GM23338 (cell line): ENCODE data around the gene TGFB3. TPM values are rescaled to one million over a fixed set of nuclear protein-coding genes. Genes with fewer than 3 reads are reported as not detected.

Experiments used
- ATAC-seq: fragments of 200-7000 bp; cut with Tn5 transposase; 3 replicates; pipeline ENCODE4 v1.9.1; 2020
- DNase-seq: peaks from one replicate; pipeline ENCODE4 v3.0.0-alpha.2; 2015; ENCODE audit warnings: low spot score
- H2AFZ ChIP-seq: fragments of 200-600 bp; sonication (generic); 2 replicates; pipeline ENCODE4 v1.8.0; 2016; ENCODE audit warnings: antibody characterized with exemption, mild to moderate bottlenecking, moderate library complexity
- H3F3A ChIP-seq: fragments of 200-600 bp; sonication (generic); replicated peaks from 2 replicates; pipeline ENCODE4 v1.8.0; 2017; ENCODE audit warnings: antibody characterized with exemption, mixed run types, low read depth
- H3K27ac ChIP-seq: fragments of 200-600 bp; sonication (generic); 2 replicates; pipeline ENCODE4 v1.6.1; 2016; ENCODE audit warnings: low read depth
- H3K27me3 ChIP-seq: fragments of 200-600 bp; sonication (generic); 2 replicates; pipeline ENCODE4 v1.8.0; 2016; ENCODE audit warnings: mild to moderate bottlenecking, mixed run types, moderate library complexity; ENCODE audit not compliant: insufficient read depth
- H3K36me3 ChIP-seq: fragments of 200-600 bp; sonication (generic); 2 replicates; pipeline ENCODE4 v1.8.0; 2016; ENCODE audit warnings: mild to moderate bottlenecking; ENCODE audit not compliant: insufficient read depth
- H3K4me1 ChIP-seq: fragments of 200-600 bp; sonication (generic); 2 replicates; pipeline ENCODE4 v1.8.0; 2016; ENCODE audit warnings: mild to moderate bottlenecking, moderate library complexity; ENCODE audit not compliant: insufficient read depth
- H3K4me2 ChIP-seq: fragments of 200-600 bp; sonication (generic); 2 replicates; pipeline ENCODE4 v1.7.1; 2017; ENCODE audit warnings: mixed run types
- H3K4me3 ChIP-seq: fragments of 200-600 bp; sonication (generic); 2 replicates; pipeline ENCODE4 v1.6.1; 2016; ENCODE audit warnings: mixed run types
- H3K79me2 ChIP-seq: fragments of 200-600 bp; sonication (generic); replicated peaks from 2 replicates; pipeline ENCODE4 v1.8.0; 2017; ENCODE audit warnings: mild to moderate bottlenecking; ENCODE audit not compliant: insufficient read depth
- H3K9me2 ChIP-seq: fragments of 200-600 bp; sonication (generic); 2 replicates; pipeline ENCODE4 v1.8.0; 2017; ENCODE audit not compliant: insufficient read depth
- H4K20me1 ChIP-seq: fragments of 200-600 bp; sonication (generic); replicated peaks from 2 replicates; pipeline ENCODE4 v1.8.0; 2017; ENCODE audit warnings: mild to moderate bottlenecking; ENCODE audit not compliant: insufficient read depth
- H3K27ac Mint-ChIP-seq: 2 replicates; pipeline ENCODE4 v1.8.0; 2020; ENCODE audit warnings: inconsistent platforms, mild to moderate bottlenecking, moderate library complexity, mixed read lengths
- H3K27me3 Mint-ChIP-seq: 3 replicates; pipeline ENCODE4 v1.8.0; 2022; ENCODE audit warnings: low read depth, mild to moderate bottlenecking, moderate library complexity, mixed read lengths, inconsistent platforms; ENCODE audit not compliant: insufficient read depth, poor library complexity
- H3K36me3 Mint-ChIP-seq: 3 replicates; pipeline ENCODE4 v1.8.0; 2021; ENCODE audit warnings: low read depth, mild to moderate bottlenecking, inconsistent platforms, moderate library complexity, mixed read lengths
- H3K4me1 Mint-ChIP-seq: 3 replicates; pipeline ENCODE4 v1.8.0; 2020; ENCODE audit warnings: mild to moderate bottlenecking, inconsistent platforms, mixed read lengths
- H3K4me3 Mint-ChIP-seq: 3 replicates; pipeline ENCODE4 v1.8.0; 2021; ENCODE audit warnings: moderate library complexity, mild to moderate bottlenecking, inconsistent platforms, mixed read lengths
- H3K9me3 Mint-ChIP-seq: 3 replicates; pipeline ENCODE4 v1.8.0; 2020; ENCODE audit warnings: moderate library complexity, mild to moderate bottlenecking, inconsistent platforms, mixed read lengths
- CREB1 ChIP-seq: fragments of 250-450 bp; sonication (Bioruptor Pico); IDR thresholded peaks from 2 replicates; pipeline ENCODE4 v1.5.0; 2020; ENCODE audit warnings: low read depth, mild to moderate bottlenecking, moderate library complexity
- CTCF ChIP-seq, 2 experiments: fragments of 200-600 bp in 1 of 2; sonication (generic) in 1 of 2; conservative IDR thresholded peaks; 2 replicates each; pipeline versions ENCODE4 v1.5.1 to v1.6.1; 2016 to 2017; ENCODE audit warnings: antibody characterized with exemption in 2 of 2, low read depth in 2 of 2, mild to moderate bottlenecking in 2 of 2, moderate library complexity in 1 of 2
- ETS1 ChIP-seq: IDR thresholded peaks from 2 replicates; pipeline ENCODE4 v1.6.1; 2016; ENCODE audit warnings: antibody characterized with exemption
- EZH2 ChIP-seq: fragments of 200-600 bp; sonication (generic); IDR thresholded peaks from one replicate; pipeline ENCODE4 v1.8.0; 2017; ENCODE audit warnings: antibody characterized with exemption, mild to moderate bottlenecking, low read depth; ENCODE audit not compliant: unreplicated experiment
- EZH2phosphoT487 ChIP-seq: fragments of 200-600 bp; sonication (generic); IDR thresholded peaks from one replicate; pipeline ENCODE4 v1.8.1; 2018; ENCODE audit warnings: antibody characterized with exemption; ENCODE audit not compliant: unreplicated experiment
- JUNB ChIP-seq: IDR thresholded peaks from one replicate; pipeline ENCODE4 v1.6.1; 2016; ENCODE audit warnings: antibody characterized with exemption; ENCODE audit not compliant: unreplicated experiment
- NANOG ChIP-seq: IDR thresholded peaks from 2 replicates; pipeline ENCODE4 v1.6.1; 2016; ENCODE audit warnings: antibody characterized with exemption, borderline replicate concordance
- POLR2AphosphoS5 ChIP-seq: IDR thresholded peaks from 2 replicates; pipeline ENCODE4 v1.6.1; 2016; ENCODE audit warnings: antibody characterized with exemption, low read depth
- ZNF331 ChIP-seq: fragments of 250-450 bp; sonication (Bioruptor Pico); IDR thresholded peaks from 2 replicates; pipeline ENCODE4 v1.5.0; 2020; ENCODE audit warnings: low read depth, mild to moderate bottlenecking, moderate library complexity
- polyA plus RNA-seq: library from polyadenylated mRNA; unstranded; fragments of >200 nt; fragmentation: Nextera tagmentation; extraction: Ambion mirVana; gene quantifications from 2 replicates; pipeline ENCODE4 v1.2.1, GENCODE V29; 2016
- total RNA-seq: library from RNA; depleted of rRNA; stranded (reverse); fragments of >200 nt; shearing (Covaris generic); gene quantifications from 2 replicates; pipeline ENCODE4 v1.2.3, GENCODE V29; 2014
- TF ChIP-seq, protein P1 (sequence below): IDR thresholded peaks from one replicate; pipeline ENCODE4 v1.6.1; 2018; ENCODE audit warnings: antibody characterized with exemption; ENCODE audit not compliant: unreplicated experiment

TGFB3 gene
- total and polyA plus RNA-seq, 2 experiments from 2014 or later: 0.17 to 0.87 TPM

DNA sequence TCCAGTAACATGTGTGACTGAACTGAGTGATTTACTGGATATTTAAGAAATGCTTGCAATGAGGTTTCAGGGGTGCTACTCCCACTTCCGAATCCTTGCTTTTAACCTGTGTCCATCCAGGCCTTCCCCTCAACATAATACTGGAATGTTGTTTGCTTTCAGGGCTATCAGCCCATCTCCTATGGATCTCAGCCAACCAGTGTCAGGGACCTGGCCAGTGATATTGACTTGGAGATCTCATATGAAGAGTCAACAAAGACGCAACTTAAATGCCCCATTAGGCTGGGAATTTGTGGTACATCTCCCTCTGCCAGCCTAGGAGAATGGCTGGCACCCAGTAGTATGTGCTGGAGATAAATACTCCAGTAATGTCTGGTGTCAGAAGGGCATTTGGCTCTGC is 2.9 kb upstream of the TGFB3 start:
- Mint-ChIP-seq H3K9me3 (no peaks in the 10 kb centered on the region; the same call in 2 of the 3 replicates), H3K4me3 (peak overlapping the region; percentile 95; the same call in 2 of the 3 replicates), H3K27ac (no peak overlapping the region), H3K4me1 (peaks cover 21% of the 10 kb centered on the region), H3K36me3 (no peaks in the 10 kb centered on the region), H3K27me3 (peaks cover 22% of the 10 kb centered on the region)
- DNase-seq: no peak
- peaks cover 38% of the 10 kb centered on the region for H3K27me3 ChIP-seq
- peaks cover 14% of the 10 kb centered on the region for H3K4me1 ChIP-seq
- peaks cover 11% of the 10 kb centered on the region; the same call in 1 of the 2 replicates for H3K79me2 ChIP-seq
- no peak overlapping the region for H3K4me3 ChIP-seq
- no peak overlapping the region for H3K4me2 ChIP-seq
- TF ChIP-seq NANOG (no peak), EZH2phosphoT487 (no peak)
- H4K20me1 ChIP-seq: no peaks in the 10 kb centered on the region; the same call in none of the 2 replicates
- H3K36me3 ChIP-seq: no peaks in the 10 kb centered on the region
- 0 out of 2 replicates have a peak, but pooled peaks cover 2% of the 10 kb centered on the region for H3F3A ChIP-seq
- no peaks in the 10 kb centered on the region for H3K9me2 ChIP-seq
- no peak for ATAC-seq
- H2AFZ ChIP-seq: no peak overlapping the region
- no peak overlapping the region for H3K27ac ChIP-seq

- Histone ChIP-seq H3K79me2 (peaks cover 11% of the 10 kb centered on the region; the same call in 1 of the 2 replicates), H3K4me1 (peaks cover 15% of the 10 kb centered on the region), H3K9me2 (no peaks in the 10 kb centered on the region), H3K36me3 (no peaks in the 10 kb centered on the region), H3K27ac (no peak overlapping the region), H3K27me3 (peaks cover 38% of the 10 kb centered on the region), H2AFZ (peak overlapping the region; percentile 97), H3F3A (0 out of 2 replicates have a peak, but pooled peaks cover 2% of the 10 kb centered on the region), H3K4me3 (peak overlapping the region; percentile 97), H4K20me1 (no peaks in the 10 kb centered on the region; the same call in none of the 2 replicates), H3K4me2 (peak overlapping the region; percentile 82)
- Mint-ChIP-seq H3K4me1 (peaks cover 29% of the 10 kb centered on the region), H3K27ac (no peak overlapping the region), H3K36me3 (no peaks in the 10 kb centered on the region), H3K9me3 (no peaks in the 10 kb centered on the region; the same call in 2 of the 3 replicates), H3K4me3 (peak overlapping the region; percentile 84), H3K27me3 (peaks cover 26% of the 10 kb centered on the region)
- DNase-seq: no peak
- peak; percentile 8 for ATAC-seq
- TF ChIP-seq JUNB (no peak), EZH2phosphoT487 (no peak), POLR2AphosphoS5 (no peak), CTCF (conservative IDR thresholded peaks at IDR 0.05; ENCODE audit: low read depth in 2 of 2) (no peak), CREB1 (CRISPR knock-in tag) (no peak), ETS1 (no peak), ZNF331 (CRISPR knock-in tag) (no peak), EZH2 (no peak)
- TF ChIP-seq, protein P1, sequence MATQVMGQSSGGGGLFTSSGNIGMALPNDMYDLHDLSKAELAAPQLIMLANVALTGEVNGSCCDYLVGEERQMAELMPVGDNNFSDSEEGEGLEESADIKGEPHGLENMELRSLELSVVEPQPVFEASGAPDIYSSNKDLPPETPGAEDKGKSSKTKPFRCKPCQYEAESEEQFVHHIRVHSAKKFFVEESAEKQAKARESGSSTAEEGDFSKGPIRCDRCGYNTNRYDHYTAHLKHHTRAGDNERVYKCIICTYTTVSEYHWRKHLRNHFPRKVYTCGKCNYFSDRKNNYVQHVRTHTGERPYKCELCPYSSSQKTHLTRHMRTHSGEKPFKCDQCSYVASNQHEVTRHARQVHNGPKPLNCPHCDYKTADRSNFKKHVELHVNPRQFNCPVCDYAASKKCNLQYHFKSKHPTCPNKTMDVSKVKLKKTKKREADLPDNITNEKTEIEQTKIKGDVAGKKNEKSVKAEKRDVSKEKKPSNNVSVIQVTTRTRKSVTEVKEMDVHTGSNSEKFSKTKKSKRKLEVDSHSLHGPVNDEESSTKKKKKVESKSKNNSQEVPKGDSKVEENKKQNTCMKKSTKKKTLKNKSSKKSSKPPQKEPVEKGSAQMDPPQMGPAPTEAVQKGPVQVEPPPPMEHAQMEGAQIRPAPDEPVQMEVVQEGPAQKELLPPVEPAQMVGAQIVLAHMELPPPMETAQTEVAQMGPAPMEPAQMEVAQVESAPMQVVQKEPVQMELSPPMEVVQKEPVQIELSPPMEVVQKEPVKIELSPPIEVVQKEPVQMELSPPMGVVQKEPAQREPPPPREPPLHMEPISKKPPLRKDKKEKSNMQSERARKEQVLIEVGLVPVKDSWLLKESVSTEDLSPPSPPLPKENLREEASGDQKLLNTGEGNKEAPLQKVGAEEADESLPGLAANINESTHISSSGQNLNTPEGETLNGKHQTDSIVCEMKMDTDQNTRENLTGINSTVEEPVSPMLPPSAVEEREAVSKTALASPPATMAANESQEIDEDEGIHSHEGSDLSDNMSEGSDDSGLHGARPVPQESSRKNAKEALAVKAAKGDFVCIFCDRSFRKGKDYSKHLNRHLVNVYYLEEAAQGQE: no peak
Measured at GRCh38 chr14:75983019-75983358, 1.2 kb upstream of the TGFB3 start.
